Occipital lobe (tissue), 2 donors: Measurements from ENCODE around the gene ABHD8. TPM values are rescaled to one million over a fixed set of nuclear protein-coding genes. Genes with fewer than 3 reads are reported as not detected.

Experiments
- DNase-seq: peaks from one replicate; lab custom pipeline; 2025; lab: John Stamatoyannopoulos, UW
- total RNA-seq: library from RNA; depleted of rRNA; stranded (reverse); fragments of >200 nt; gene quantifications from one replicate; pipeline ENCODE4 v1.2.3, GENCODE V29; 2014

ABHD8 gene
- total RNA-seq, 1 donor from 2014 or later = 20.6 TPM

DNA sequence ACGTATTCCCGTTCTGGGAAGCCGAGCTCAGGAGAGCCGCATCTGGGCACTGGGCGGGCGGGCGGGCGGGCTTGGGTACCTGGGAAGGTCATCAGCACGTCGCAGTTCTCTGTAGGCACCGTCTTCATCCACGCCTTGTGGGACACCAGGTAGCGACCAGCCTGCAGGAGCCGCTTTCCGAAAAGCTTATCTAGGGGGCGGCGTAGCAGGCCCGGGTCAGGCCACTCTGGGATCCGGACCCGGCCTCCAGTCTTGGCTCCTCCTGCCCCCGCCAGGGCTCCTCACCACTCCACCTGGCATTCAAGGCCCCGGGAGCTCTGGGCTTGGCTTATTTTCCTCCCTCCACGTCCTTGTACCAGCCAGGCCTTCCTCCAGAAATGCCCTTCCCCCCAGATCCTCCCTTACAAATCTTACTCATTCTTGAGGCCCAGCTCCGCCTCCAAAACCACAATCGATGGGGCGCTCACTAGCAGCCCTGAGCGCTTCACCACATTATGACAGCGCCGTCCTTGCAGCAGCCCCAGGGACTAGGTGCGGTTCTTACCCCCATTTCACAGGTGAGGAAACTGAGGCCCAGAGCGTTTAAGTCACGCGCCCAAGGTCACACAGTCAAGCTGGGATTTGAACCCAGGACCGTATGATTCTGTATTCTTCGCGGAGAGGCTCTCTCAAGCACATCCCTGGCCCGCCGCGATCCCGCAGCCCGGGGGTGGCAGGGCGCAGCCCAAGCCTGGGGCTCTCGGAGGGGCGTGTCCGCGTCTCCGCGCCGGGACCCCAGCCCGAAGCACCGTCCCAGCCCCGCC is 30.6 kb upstream of the ABHD8 start:
- DNase-seq = no peak

- no peak for DNase-seq
Observed at GRCh38 chr19:17332677-17333581, 29.7 kb upstream of the ABHD8 start.

GRCh38 chr19:17332360-17332676 is 29.1 kb upstream of the ABHD8 start:
- no peak for DNase-seq

DNA sequence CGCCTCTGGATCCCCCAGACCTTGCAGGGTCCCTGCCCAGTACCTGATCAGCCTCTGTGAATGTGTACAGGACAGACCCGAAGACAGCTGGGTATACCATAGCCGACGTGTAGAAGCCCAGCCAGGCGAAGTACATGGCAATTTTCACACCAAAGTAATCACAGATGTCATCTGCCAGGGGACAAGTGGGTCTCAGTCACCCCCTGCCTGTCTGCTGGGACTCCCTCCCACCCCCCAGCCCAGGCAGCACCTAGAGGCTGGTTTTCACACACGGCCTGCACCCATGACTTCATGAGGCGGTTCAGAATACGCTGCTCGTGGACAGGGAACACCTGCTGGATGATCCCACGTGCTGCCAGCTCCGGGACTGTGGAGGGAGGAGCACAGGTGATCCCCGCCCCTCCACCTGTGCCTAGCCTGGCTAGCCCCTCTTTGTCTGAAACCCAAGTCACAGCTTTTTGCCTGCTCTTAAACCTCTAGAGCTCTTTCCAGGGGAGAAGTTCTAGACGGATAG is 27.9 kb upstream of the ABHD8 start:
- no peak for DNase-seq

DNA sequence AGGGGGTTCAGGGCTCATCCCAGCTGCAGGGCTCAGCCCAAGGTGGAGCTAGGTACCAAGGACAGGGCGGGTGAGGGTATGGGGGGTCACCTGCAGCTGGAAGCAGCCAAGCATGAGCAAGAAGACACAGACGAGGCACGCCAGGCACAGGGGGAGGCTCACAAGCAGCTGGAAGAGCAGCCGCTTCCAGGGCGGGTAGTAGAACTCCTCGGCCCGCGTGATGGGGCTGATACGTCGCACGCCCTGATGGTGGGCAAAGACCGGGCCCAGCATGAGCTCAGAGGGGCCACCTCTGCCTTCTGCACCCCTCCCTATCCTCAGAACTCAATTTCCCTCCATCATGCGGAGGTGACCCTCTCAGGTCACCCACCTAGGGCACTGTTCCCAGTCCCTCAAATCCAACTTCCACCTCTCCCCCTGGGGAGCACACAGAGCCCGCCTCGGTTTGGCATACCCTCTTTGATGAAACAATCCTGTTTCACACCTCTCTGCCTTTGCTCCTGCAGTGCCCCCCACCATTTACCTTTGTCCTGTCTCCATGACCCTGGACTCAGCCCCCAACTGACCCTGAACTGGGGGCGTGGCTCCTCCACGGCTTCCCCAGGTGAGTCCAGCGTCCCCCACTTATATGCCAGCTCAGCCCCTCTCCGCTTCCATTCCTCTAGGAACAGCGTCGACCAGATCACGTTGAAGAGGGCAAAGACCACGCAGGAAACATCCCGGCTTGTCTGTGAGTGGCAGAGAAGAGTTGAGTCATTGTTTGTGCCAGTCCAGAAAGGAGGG is 27.2 kb upstream of the ABHD8 start:
- no peak for DNase-seq

GRCh38 chr19:17329366-17330261 is 26.4 kb upstream of the ABHD8 start:
- DNase-seq = no peak

DNA sequence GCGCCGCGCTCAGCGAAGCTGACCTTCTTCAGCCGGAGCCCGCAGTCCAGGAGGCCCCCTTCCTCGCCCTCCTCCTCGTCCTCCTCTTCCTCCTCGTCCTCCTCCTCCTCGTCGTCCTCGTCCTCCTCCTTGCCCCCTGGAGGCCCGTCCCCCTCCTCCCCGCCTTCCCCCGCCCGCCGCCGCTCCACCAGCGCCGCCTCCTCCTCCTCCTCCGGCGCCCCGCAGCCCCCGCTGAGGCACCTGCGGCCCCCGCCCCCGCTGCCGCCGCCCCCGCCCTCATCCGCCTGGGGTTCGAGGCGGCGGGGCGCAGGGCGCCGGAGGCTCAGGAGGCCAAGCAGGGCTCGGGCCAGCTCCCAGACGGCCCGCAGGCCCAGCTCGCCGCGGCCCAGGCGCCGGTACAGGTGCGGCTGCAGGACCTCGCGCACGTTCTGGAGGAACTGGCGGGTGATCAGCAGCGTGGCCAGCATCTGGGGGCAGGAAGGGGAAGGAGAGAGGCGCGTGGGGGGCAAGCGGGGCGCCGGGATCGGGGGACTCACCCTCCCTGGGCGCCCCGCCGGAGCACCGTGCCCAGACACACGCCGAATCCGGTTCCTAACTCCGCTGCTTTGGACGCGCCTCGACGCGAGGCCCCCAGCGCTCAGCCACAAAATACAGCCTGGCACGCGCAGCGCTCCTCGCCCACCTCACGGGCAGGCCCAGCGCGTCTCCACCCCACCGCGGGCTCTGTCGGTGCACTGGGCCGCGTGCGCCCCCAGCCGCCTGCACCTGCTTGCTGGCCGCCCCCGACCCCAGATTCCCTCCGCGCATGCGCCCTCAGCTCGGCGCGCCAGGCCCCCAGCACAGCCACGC is 25.5 kb upstream of the ABHD8 start:
- DNase-seq = no peak

DNA sequence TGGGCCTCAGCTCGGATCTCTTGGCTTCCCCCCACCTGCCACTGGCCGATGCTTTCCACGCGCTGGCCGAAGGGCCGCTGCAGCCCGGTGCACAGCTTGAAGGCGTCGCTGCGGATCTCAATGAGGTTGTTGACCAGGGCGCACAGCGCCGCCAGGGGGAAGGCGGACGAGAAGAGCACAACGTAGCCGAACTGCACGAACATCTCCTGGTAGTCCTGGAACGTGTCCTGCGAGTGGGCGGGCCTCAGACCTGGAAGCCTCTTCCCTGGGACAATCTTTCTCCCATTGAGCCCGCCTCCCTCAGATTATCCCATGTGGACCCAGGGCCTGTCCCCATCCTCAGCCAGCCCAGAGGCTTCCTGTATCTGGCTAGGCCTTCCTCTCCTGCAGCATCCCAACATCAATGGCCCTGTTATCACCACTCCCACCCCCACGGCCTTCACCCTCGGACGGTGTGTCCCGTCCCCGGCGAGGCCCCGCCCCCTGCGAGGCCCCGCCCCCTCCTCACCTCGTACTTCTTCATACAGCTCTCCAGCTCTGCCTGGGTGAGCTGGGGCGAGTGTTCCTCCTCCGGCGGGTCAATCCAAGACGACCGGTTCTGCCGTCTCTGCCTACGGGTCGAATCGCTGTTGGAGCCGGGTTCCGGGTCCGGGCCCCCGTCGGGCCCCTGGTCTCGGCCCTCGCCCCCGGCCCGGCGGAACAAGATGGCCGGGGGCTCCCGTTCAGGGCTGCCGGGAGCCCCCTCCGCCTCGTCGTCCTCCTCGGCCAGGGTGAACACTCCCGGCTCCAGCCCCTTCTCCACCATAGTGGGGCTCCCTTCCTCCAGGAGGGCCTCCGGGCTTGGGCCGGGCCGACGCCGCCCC is 24.7 kb upstream of the ABHD8 start:
- DNase-seq = no peak

DNA sequence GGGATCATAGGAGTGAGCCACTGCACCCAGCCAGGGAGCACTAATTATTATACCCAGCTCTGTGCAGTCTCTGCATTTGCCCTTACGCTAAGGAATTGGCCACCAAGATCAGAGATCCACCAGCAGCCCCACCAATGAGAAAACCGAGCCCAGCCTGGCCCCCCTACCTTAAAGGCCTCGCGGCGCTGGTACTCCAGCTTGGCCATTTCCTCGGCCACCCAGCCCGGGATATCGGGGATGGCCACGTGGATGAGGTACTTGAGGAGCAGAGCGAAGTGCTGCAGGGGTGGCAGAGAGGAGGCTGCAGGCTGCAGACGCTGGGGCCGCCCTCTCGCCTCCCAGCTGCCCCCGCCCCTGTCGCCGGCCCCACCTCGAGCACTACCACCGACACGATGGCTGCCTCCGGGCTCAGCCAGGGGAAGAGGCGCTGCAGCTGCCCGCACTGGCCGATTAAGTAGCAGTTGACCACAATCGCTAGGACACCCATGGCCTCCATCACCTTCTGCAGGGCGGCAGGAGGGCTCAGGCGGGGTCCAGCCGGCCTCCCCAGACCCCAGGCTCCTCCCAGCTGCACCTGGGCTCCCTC is 23.9 kb upstream of the ABHD8 start:
- no peak for DNase-seq

- no peak for DNase-seq
Observed at GRCh38 chr19:17326595-17326966, 23.4 kb upstream of the ABHD8 start.

DNA sequence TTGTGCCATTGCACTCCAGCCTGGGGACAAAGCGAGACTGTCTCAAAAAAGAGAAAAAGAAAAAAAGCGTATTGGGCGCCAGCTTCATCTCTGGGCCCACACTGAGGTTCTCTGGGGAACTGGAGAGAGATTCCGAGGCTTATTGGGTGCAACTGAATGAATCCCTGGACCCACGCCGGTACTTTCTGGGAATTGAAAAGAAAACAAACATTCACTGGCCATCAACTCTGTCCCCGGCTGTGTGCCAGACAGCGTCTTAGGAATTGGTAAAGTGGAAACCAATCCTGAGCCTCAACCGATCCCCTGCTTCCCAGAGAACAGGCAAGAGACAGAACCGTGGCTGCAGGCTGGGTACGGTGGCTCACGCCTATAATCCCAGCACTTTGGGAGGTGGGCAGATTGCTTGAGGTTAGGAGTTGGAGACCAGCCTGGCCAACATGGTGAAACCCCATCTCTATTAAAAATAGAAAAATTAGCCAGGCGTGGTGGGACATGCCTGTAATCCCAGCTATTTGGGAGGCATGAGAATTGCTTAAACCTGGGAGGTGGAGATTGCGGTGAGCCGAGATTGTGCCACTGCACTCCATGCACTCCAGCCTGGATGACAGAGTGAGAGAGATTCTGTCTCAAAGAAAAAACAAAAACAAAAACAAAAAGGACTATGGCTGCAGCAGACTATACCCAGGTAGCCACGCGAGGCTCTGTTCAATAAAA is 22.8 kb upstream of the ABHD8 start:
- peak; percentile 26 for DNase-seq

GRCh38 chr19:17325133-17325532 is 21.9 kb upstream of the ABHD8 start:
- DNase-seq = no peak

GRCh38 chr19:17324357-17325114 is 21.3 kb upstream of the ABHD8 start:
- no peak for DNase-seq

GRCh38 chr19:17323964-17324332 is 20.7 kb upstream of the ABHD8 start:
- DNase-seq = no peak

- no peak for DNase-seq
Observed at GRCh38 chr19:17323300-17323963, 20.2 kb upstream of the ABHD8 start.

DNA sequence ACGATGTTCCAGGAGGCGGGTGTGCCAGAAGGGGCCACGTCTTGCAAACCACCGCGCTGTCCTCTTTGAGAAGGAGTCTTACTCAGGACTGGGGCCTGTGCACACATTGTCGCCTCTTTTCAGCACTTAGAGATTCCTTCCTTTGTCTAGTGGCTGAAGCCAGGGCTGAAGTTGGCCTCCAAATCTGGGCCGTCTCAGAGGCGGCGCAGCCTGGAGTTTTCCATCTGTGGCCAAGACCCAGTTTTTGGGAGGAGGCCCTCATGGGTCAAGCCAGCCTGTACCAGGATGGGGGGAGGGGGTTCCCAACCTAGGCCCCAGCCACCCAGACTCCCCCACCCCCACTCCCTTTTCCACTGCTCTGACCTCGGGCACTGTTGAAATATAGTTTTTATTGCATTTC is 19.6 kb upstream of the ABHD8 start:
- DNase-seq = no peak
